IMR-90 (cell line): ENCODE data around the gene GABBR2. TPM values are rescaled to one million over a fixed set of nuclear protein-coding genes. Genes with fewer than 3 reads are reported as not detected.

Experiments
- ATAC-seq: fragments of 200-7000 bp; cut with Tn5 transposase; 2 replicates; pipeline ENCODE4 v1.9.1; 2020; ENCODE audit warnings: low read depth, mild to moderate bottlenecking, moderate library complexity
- BruUV-seq: library from RNA; stranded (reverse); fragments of 400-500 nt; replicated peaks from 2 replicates; lab custom pipeline; 2021; lab: Mats Ljungman, UMichigan
- CTCF ChIA-PET: fragments of 300-600 bp; formaldehyde crosslinking; extraction: SDS; loops from one replicate; lab custom pipeline; 2021; ENCODE audit warnings: antibody characterized with exemption; lab: Yijun Ruan, JAX
- POLR2A ChIA-PET: fragments of 300-600 bp; sonication (Branson Sonifier 250); formaldehyde crosslinking; loops from one replicate; lab custom pipeline; 2022; ENCODE audit warnings: antibody characterized with exemption; ENCODE audit not compliant: unreplicated experiment; lab: Charles Lee
- DNase-seq: peaks from one replicate; pipeline ENCODE4 v3.0.0; 2013
- H2AFZ ChIP-seq: replicated peaks from 2 replicates; pipeline ENCODE3; 2013; ENCODE audit warnings: low read length, mild to moderate bottlenecking; ENCODE audit not compliant: poor library complexity
- H2AK5ac ChIP-seq: 2 replicates; pipeline ENCODE4 v1.6.1; 2013; ENCODE audit warnings: low read depth, low read length, inconsistent platforms
- H2AK9ac ChIP-seq: replicated peaks from 2 replicates; pipeline ENCODE3; 2013; ENCODE audit warnings: mild to moderate bottlenecking, low read depth, low read length, moderate library complexity; ENCODE audit not compliant: poor library complexity
- H2BK120ac ChIP-seq: 2 replicates; pipeline ENCODE4 v1.6.1; 2013; ENCODE audit warnings: low read depth, low read length, inconsistent platforms
- H2BK15ac ChIP-seq: 3 replicates; pipeline ENCODE4 v1.6.1; 2013; ENCODE audit warnings: low read depth, low read length, inconsistent platforms
- H2BK20ac ChIP-seq: 2 replicates; pipeline ENCODE4 v1.6.1; 2013; ENCODE audit warnings: low read depth, mild to moderate bottlenecking, inconsistent platforms, low read length, moderate library complexity
- H2BK5ac ChIP-seq: 2 replicates; pipeline ENCODE4 v1.6.1; 2013; ENCODE audit warnings: mild to moderate bottlenecking, low read depth, low read length, inconsistent platforms; ENCODE audit not compliant: poor library complexity, severe bottlenecking
- H3K14ac ChIP-seq: replicated peaks from 2 replicates; pipeline ENCODE4 v1.6.1; 2013; ENCODE audit warnings: low read depth, low read length, inconsistent platforms
- H3K18ac ChIP-seq: 2 replicates; pipeline ENCODE4 v1.6.1; 2013; ENCODE audit warnings: low read depth, low read length, control low read depth
- H3K23ac ChIP-seq: 2 replicates; pipeline ENCODE4 v1.6.1; 2013; ENCODE audit warnings: low read depth, low read length, inconsistent platforms
- H3K27ac ChIP-seq: 2 replicates; pipeline ENCODE4 v1.5.1; 2013; ENCODE audit warnings: mild to moderate bottlenecking, control low read depth, low read length; ENCODE audit not compliant: insufficient read depth
- H3K27me3 ChIP-seq: 2 replicates; pipeline ENCODE4 v1.6.1; 2013; ENCODE audit warnings: low read length; ENCODE audit not compliant: control insufficient read depth, insufficient read depth
- H3K36me3 ChIP-seq: 2 replicates; pipeline ENCODE4 v1.6.1; 2013; ENCODE audit warnings: low read length, mixed read lengths; ENCODE audit not compliant: control insufficient read depth, insufficient read depth
- H3K4ac ChIP-seq: 2 replicates; pipeline ENCODE4 v1.6.1; 2013; ENCODE audit warnings: low read depth, low read length, inconsistent platforms
- H3K4me1 ChIP-seq: 2 replicates; pipeline ENCODE4 v1.6.1; 2013; ENCODE audit warnings: low read length, mixed read lengths; ENCODE audit not compliant: control insufficient read depth, insufficient read depth
- H3K4me2 ChIP-seq: 2 replicates; pipeline ENCODE4 v1.6.1; 2013; ENCODE audit warnings: low read depth, mild to moderate bottlenecking, control low read depth, low read length, moderate library complexity
- H3K4me3 ChIP-seq: 2 replicates; pipeline ENCODE4 v1.5.1; 2013; ENCODE audit warnings: low read depth, mild to moderate bottlenecking, control low read depth, low read length, moderate library complexity; ENCODE audit not compliant: insufficient read depth
- H3K56ac ChIP-seq: 2 replicates; pipeline ENCODE4 v1.6.1; 2013; ENCODE audit warnings: low read length, inconsistent platforms; ENCODE audit not compliant: insufficient read depth; ENCODE audit errors: extremely low read depth
- H3K79me1 ChIP-seq, 2 experiments: 2 replicates each; pipeline ENCODE4 v1.6.1; 2013; ENCODE audit warnings: low read length in 2 of 2, inconsistent platforms in 1 of 2, low read depth in 1 of 2
- H3K9ac ChIP-seq: 2 replicates; pipeline ENCODE4 v1.6.1; 2013; ENCODE audit warnings: low read depth, low read length, control low read depth
- H3K9me1 ChIP-seq: 2 replicates; pipeline ENCODE4 v1.6.1; 2013; ENCODE audit warnings: low read length, inconsistent platforms; ENCODE audit not compliant: insufficient read depth
- H3K9me3 ChIP-seq: 2 replicates; pipeline ENCODE4 v1.6.1; 2013; ENCODE audit warnings: low read length; ENCODE audit not compliant: control insufficient read depth, insufficient read depth
- H4K20me1 ChIP-seq: 2 replicates; pipeline ENCODE4 v1.6.1; 2013; ENCODE audit warnings: low read length, inconsistent platforms; ENCODE audit not compliant: insufficient read depth
- H4K5ac ChIP-seq: 2 replicates; pipeline ENCODE4 v1.6.1; 2013; ENCODE audit warnings: mild to moderate bottlenecking, low read depth, low read length, control low read depth
- H4K8ac ChIP-seq, 2 experiments: 2 replicates each; pipeline ENCODE4 v1.6.1; 2013; ENCODE audit warnings: low read depth in 2 of 2, low read length in 2 of 2, control low read depth in 1 of 2, inconsistent platforms in 1 of 2
- H4K91ac ChIP-seq: 2 replicates; pipeline ENCODE4 v1.6.1; 2013; ENCODE audit warnings: low read depth, low read length, inconsistent platforms; ENCODE audit not compliant: insufficient read depth
- CHD1 ChIP-seq: IDR thresholded peaks from 2 replicates; pipeline ENCODE4 v1.6.1; 2012; ENCODE audit warnings: low read depth, low read length, improper control_type of control experiment
- MXI1 ChIP-seq: IDR thresholded peaks from 2 replicates; pipeline ENCODE4 v1.6.1; 2012; ENCODE audit warnings: low read depth, mild to moderate bottlenecking, low read length, moderate library complexity, borderline replicate concordance
- RAD21 ChIP-seq: IDR thresholded peaks from 2 replicates; pipeline ENCODE4 v1.6.1; 2012; ENCODE audit warnings: low read length, improper control_type of control experiment
- WGBS, 2 experiments: methylation state at CpG; one replicate each; pipeline versions ENCODE4 v1.1.5 to v1.1.7; 2013; ENCODE audit warnings: missing lambda C conversion rate in 2 of 2; ENCODE audit not compliant: insufficient read length in 1 of 2; ENCODE audit errors: extremely low coverage in 2 of 2; 5-methylcytosine and 5-hydroxymethylcytosine counted together
- dilution Hi-C: fragments of 300-500 bp; cut with HindIII; formaldehyde crosslinking; loops from one replicate; pipeline ENCODE4 v1.14.3; 2018; ENCODE audit warnings: low sequenced_read_pairs; ENCODE audit not compliant: unreplicated experiment
- in situ Hi-C: fragments of 300-500 bp; cut with MboI; formaldehyde crosslinking; loops from 3 replicates; pipeline ENCODE4 v1.14.3; 2019; ENCODE audit warnings: low sequenced_read_pairs, inconsistent platforms, mixed read lengths
- intact Hi-C: fragments of 100-400 bp; cut with micrococcal nuclease; formaldehyde crosslinking; loops from 2 replicates; pipeline ENCODE4 v1.10.0; 2022
- polyA plus RNA-seq, 3 experiments: library from polyadenylated mRNA; depleted of rRNA; stranded (reverse); fragments of >200 nt; gene quantifications; 2 replicates each; pipeline ENCODE4 v1.2.3, GENCODE V29; 2012; ENCODE audit warnings: low replicate concordance in 1 of 3
- total RNA-seq: library from RNA; depleted of rRNA; stranded (reverse); fragments of >200 nt; gene quantifications from 2 replicates; pipeline ENCODE4 v1.2.3, GENCODE V29; 2012
- TF ChIP-seq, protein P1 (sequence below): conservative IDR thresholded peaks from 2 replicates; pipeline ENCODE4 v1.5.1; 2012; ENCODE audit warnings: mild to moderate bottlenecking, low read depth, low read length, improper control_type of control experiment
- TF ChIP-seq, protein P2 (sequence below): fragments of 150-350 bp; IDR thresholded peaks from 2 replicates; pipeline ENCODE4 v1.6.1; 2017; ENCODE audit warnings: mild to moderate bottlenecking, antibody characterized with exemption, low read length, low read depth
- TF ChIP-seq, protein P3 (sequence below): fragments of 150-350 bp; IDR thresholded peaks from 2 replicates; pipeline ENCODE4 v1.6.1; 2016; ENCODE audit warnings: low read depth, mild to moderate bottlenecking, low read length, moderate library complexity, borderline replicate concordance

GABBR2 gene
- total and polyA plus RNA-seq, 2 of the 4 experiments (the other 2 are of a cell fraction), result 14.2 to 20.3 TPM

DNA sequence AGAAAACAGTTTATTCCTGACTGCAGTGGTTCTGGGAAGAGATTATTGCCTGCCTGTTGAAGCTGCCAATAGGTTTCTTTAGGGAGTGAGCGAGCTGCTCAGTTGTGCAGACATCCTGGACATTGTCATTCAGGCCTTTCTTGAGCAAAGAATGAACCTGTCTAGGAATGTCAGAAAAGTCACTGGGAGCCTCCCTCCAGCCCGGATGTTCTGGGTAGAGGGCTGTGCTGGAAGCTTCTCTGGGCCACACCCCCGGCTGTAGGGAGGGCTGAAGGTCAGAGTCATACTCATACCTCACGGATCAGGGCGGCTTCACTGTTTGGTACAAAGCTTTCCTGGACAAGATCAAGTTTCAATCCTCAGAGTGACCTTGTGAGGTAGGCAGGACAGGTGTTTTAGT lies 419.9 kb downstream of the GABBR2 start:
- CTCF ChIA-PET, result interaction anchor here (1.3 kb wide), 1 partner anchor 25 kb away, joined by 3 read pairs; no protein-coding TSS in a partner anchor
- Histone ChIP-seq H2BK20ac (no peak overlapping the region), H3K4me2 (no peak overlapping the region), H4K91ac (no peak overlapping the region), H3K36me3 (peaks cover 11% of the 10 kb centered on the region), H3K18ac (no peak overlapping the region), H2AK9ac (no peak overlapping the region), H3K14ac (no peak overlapping the region), H2BK15ac (no peak overlapping the region), H3K79me1 (no peaks in the 10 kb centered on the region), H3K9me3 (no peaks in the 10 kb centered on the region), H2BK120ac (no peak overlapping the region), H4K20me1 (no peaks in the 10 kb centered on the region), H3K56ac (no peak overlapping the region), H3K27ac (no peak overlapping the region), H4K5ac (no peak overlapping the region), H3K4me1 (no peaks in the 10 kb centered on the region), H3K9ac (no peak overlapping the region), H2AK5ac (no peak overlapping the region), H2BK5ac (no peak overlapping the region), H3K4me3 (no peak overlapping the region), H4K8ac (no peak overlapping the region), H3K27me3 (peaks cover 5% of the 10 kb centered on the region; the same call in 1 of the 2 replicates), H3K9me1 (0 out of 2 replicates have a peak, but pooled peaks cover 2% of the 10 kb centered on the region), H3K23ac (no peak overlapping the region), H2AFZ (no peak overlapping the region), H3K4ac (no peak overlapping the region)
- no TSS peak for BruUV-seq
- no peak for TF ChIP-seq RAD21
- TF ChIP-seq, protein P1, sequence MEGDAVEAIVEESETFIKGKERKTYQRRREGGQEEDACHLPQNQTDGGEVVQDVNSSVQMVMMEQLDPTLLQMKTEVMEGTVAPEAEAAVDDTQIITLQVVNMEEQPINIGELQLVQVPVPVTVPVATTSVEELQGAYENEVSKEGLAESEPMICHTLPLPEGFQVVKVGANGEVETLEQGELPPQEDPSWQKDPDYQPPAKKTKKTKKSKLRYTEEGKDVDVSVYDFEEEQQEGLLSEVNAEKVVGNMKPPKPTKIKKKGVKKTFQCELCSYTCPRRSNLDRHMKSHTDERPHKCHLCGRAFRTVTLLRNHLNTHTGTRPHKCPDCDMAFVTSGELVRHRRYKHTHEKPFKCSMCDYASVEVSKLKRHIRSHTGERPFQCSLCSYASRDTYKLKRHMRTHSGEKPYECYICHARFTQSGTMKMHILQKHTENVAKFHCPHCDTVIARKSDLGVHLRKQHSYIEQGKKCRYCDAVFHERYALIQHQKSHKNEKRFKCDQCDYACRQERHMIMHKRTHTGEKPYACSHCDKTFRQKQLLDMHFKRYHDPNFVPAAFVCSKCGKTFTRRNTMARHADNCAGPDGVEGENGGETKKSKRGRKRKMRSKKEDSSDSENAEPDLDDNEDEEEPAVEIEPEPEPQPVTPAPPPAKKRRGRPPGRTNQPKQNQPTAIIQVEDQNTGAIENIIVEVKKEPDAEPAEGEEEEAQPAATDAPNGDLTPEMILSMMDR, result no peak
- TF ChIP-seq, protein P2, sequence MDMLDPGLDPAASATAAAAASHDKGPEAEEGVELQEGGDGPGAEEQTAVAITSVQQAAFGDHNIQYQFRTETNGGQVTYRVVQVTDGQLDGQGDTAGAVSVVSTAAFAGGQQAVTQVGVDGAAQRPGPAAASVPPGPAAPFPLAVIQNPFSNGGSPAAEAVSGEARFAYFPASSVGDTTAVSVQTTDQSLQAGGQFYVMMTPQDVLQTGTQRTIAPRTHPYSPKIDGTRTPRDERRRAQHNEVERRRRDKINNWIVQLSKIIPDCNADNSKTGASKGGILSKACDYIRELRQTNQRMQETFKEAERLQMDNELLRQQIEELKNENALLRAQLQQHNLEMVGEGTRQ, result no peak
- TF ChIP-seq CHD1, result no peak
- no peak for TF ChIP-seq MXI1
- TF ChIP-seq, protein P3, sequence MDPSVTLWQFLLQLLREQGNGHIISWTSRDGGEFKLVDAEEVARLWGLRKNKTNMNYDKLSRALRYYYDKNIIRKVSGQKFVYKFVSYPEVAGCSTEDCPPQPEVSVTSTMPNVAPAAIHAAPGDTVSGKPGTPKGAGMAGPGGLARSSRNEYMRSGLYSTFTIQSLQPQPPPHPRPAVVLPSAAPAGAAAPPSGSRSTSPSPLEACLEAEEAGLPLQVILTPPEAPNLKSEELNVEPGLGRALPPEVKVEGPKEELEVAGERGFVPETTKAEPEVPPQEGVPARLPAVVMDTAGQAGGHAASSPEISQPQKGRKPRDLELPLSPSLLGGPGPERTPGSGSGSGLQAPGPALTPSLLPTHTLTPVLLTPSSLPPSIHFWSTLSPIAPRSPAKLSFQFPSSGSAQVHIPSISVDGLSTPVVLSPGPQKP, result no peak
- ATAC-seq, result no peak
- dilution Hi-C loops (no loop called here), in situ Hi-C loops (no loop called here), intact Hi-C loops (no loop called here)
- POLR2A ChIA-PET, result no interaction called here
- 86% methylated on average over 1 of the region's 5 CpGs; no CpG with 5 or more reads in 1 of the 2 experiments for WGBS, 2 experiments
- DNase-seq, result no peak
